Measurements from ENCODE around the gene PYY.
"Not testable (repeated sequence)": the region's sequence is repeated elsewhere in the genome, so short reads cannot be mapped to it uniquely, and the experiment has no call there.

The PYY gene

GRCh38 chr17:43932923-43933322 lies 20.8 kb downstream of the PYY start:
- no peaks in the 10 kb centered on the region for H3K9me3 ChIP-seq
- no peak overlapping the region for H3K27ac ChIP-seq
- no peak for TF ChIP-seq CTCF (IDR thresholded peaks at IDR 0.05)
- H3K4me3 ChIP-seq (ENCODE audit: low read depth in 1 of 2, low read length in 1 of 2): no peak overlapping the region
- no peaks in the 10 kb centered on the region for H3K36me3 ChIP-seq
- peaks cover under 1 to 2% of the 10 kb centered on the region in 2 experiments for H3K4me1 ChIP-seq (ENCODE audit: control insufficient read depth in 1 of 2, insufficient read depth in 1 of 2, low read depth in 1 of 2, low read length in 1 of 2)
- peaks cover 73% of the 10 kb centered on the region for H3K27me3 ChIP-seq

- Histone ChIP-seq H3K4me1 (ENCODE audit: control insufficient read depth in 1 of 2, insufficient read depth in 1 of 2, low read depth in 1 of 2, low read length in 1 of 2) (peaks cover 0 to 2% of the 10 kb centered on the region in 2 experiments), H3K36me3 (no peaks in the 10 kb centered on the region), H3K9me3 (no peaks in the 10 kb centered on the region), H3K4me3 (ENCODE audit: low read depth in 1 of 2, low read length in 1 of 2) (no peak overlapping the region), H3K27me3 (peaks cover 73% of the 10 kb centered on the region), H3K27ac (no peak overlapping the region)
- no peak for TF ChIP-seq CTCF (IDR thresholded peaks at IDR 0.05)
Measured at GRCh38 chr17:43932357-43932756, 21.4 kb downstream of the PYY start.

- H3K27me3 ChIP-seq: peaks cover 73% of the 10 kb centered on the region
- H3K4me1 ChIP-seq (ENCODE audit: control insufficient read depth in 1 of 2, insufficient read depth in 1 of 2, low read depth in 1 of 2, low read length in 1 of 2): peaks cover 0 to 6% of the 10 kb centered on the region in 2 experiments
- no peak overlapping the region for H3K4me3 ChIP-seq (ENCODE audit: low read depth in 1 of 2, low read length in 1 of 2)
- H3K36me3 ChIP-seq: no peaks in the 10 kb centered on the region
- H3K27ac ChIP-seq: no peak overlapping the region
- TF ChIP-seq CTCF (IDR thresholded peaks at IDR 0.05): no peak
- no peaks in the 10 kb centered on the region for H3K9me3 ChIP-seq
Measured at GRCh38 chr17:43931062-43931571, 22.6 kb downstream of the PYY start.

GRCh38 chr17:43928609-43929008 lies 25.1 kb downstream of the PYY start:
- Histone ChIP-seq H3K36me3 (no peaks in the 10 kb centered on the region), H3K27me3 (peaks cover 77% of the 10 kb centered on the region), H3K4me1 (ENCODE audit: control insufficient read depth in 1 of 2, insufficient read depth in 1 of 2, low read depth in 1 of 2, low read length in 1 of 2) (peaks cover 0 to 6% of the 10 kb centered on the region in 2 experiments), H3K9me3 (no peaks in the 10 kb centered on the region), H3K4me3 (ENCODE audit: low read depth in 1 of 2, low read length in 1 of 2) (no peak overlapping the region), H3K27ac (no peak overlapping the region)
- TF ChIP-seq CTCF (IDR thresholded peaks at IDR 0.05): no peak

- not testable (repeated sequence) for H3K4me1 ChIP-seq (ENCODE audit: control insufficient read depth in 1 of 2, insufficient read depth in 1 of 2, low read depth in 1 of 2, low read length in 1 of 2); H3K9me3 ChIP-seq; H3K36me3 ChIP-seq; H3K4me3 ChIP-seq (ENCODE audit: low read depth in 1 of 2, low read length in 1 of 2); H3K27ac ChIP-seq
- peaks cover 82% of the 10 kb centered on the region for H3K27me3 ChIP-seq
Measured at GRCh38 chr17:43927929-43928328, 25.8 kb downstream of the PYY start.

GRCh38 chr17:43927060-43927864 lies 26.5 kb downstream of the PYY start:
- Histone ChIP-seq H3K4me3 (ENCODE audit: low read depth in 1 of 2, low read length in 1 of 2) (no peak overlapping the region), H3K4me1 (ENCODE audit: control insufficient read depth in 1 of 2, insufficient read depth in 1 of 2, low read depth in 1 of 2, low read length in 1 of 2) (peaks cover 0 to 6% of the 10 kb centered on the region in 2 experiments), H3K27me3 (peaks cover 83% of the 10 kb centered on the region), H3K36me3 (no peaks in the 10 kb centered on the region), H3K27ac (no peak overlapping the region), H3K9me3 (no peaks in the 10 kb centered on the region)
- TF ChIP-seq CTCF (IDR thresholded peaks at IDR 0.05): no peak
